Measurements from ENCODE around the gene HPSE2. TPM values are rescaled to one million over a fixed set of nuclear protein-coding genes. Genes with fewer than 3 reads are reported as not detected.
A peak's percentile ranks its signal among the peaks of the same experiment; 100 is the strongest.

The HPSE2 gene
- total RNA-seq, 1 experiment from 2014 or later = 0.20 TPM

GRCh38 chr10:98621630-98622029, 614.0 kb downstream of the HPSE2 start:
- Mint-ChIP-seq H3K9me3 (peaks cover 0 to 5% of the 10 kb centered on the region in 2 experiments; a peak in 1 of 5 replicates), H3K27me3 (ENCODE audit: low read depth) (no peaks in the 10 kb centered on the region), H3K36me3 (ENCODE audit: insufficient read depth in 1 of 3, low read depth in 3 of 3) (peaks cover 0 to 2% (median 0%) of the 10 kb centered on the region in 3 experiments; a peak in 1 of 7 replicates), H3K27ac (peak overlapping the region; percentile 41 to 82 (median 60); a peak in 5 of 7 replicates), H3K4me3 (no peak overlapping the region), H3K4me1 (peaks cover 29 to 40% of the 10 kb centered on the region in 2 experiments)
- no peak overlapping the region for H2AFZ ChIP-seq (ENCODE audit: low read length)
- H3K9me3 ChIP-seq (ENCODE audit: control insufficient read depth, low read depth, low read length) = no peaks in the 10 kb centered on the region
- no peak overlapping the region for H3K23ac ChIP-seq (ENCODE audit: insufficient read length, low read depth, low read length)
- no peak for TF ChIP-seq CTCF (conservative IDR thresholded peaks at IDR 0.05)
- H2BK5ac ChIP-seq (ENCODE audit: insufficient read length, low read length) = no peak overlapping the region
- H3K27ac ChIP-seq (ENCODE audit: insufficient read length, low read depth, low read length) = peak overlapping the region; percentile 41
- no peak overlapping the region for H3K14ac ChIP-seq (ENCODE audit: insufficient read depth, low read length)
- no peaks in the 10 kb centered on the region for H3K79me1 ChIP-seq (ENCODE audit: insufficient read depth, low read depth, low read length, poor library complexity, severe bottlenecking)
- H2BK20ac ChIP-seq (ENCODE audit: low read depth, low read length, poor library complexity, severe bottlenecking) = no peak overlapping the region
- no peak overlapping the region for H3K9ac ChIP-seq (ENCODE audit: extremely low read depth, insufficient read length, low read length)
- H2BK12ac ChIP-seq (ENCODE audit: insufficient read length, low read depth, low read length) = no peak overlapping the region
- H3K4me2 ChIP-seq (ENCODE audit: insufficient read depth, insufficient read length, low read length) = no peak overlapping the region
- H3K18ac ChIP-seq (ENCODE audit: insufficient read length, low read depth, low read length) = no peak overlapping the region
- no peak overlapping the region for H4K91ac ChIP-seq (ENCODE audit: insufficient read length, low read depth, low read length)
- no peaks in the 10 kb centered on the region for H3K23me2 ChIP-seq (ENCODE audit: insufficient read length, low read depth, low read length, poor library complexity, severe bottlenecking)
- H3K27me3 ChIP-seq (ENCODE audit: insufficient read depth, low read length) = no peaks in the 10 kb centered on the region
- H4K20me1 ChIP-seq (ENCODE audit: control insufficient read depth, insufficient read depth, insufficient read length) = no peaks in the 10 kb centered on the region
- no peak overlapping the region for H2AK5ac ChIP-seq (ENCODE audit: insufficient read length, low read length)
- H3K79me2 ChIP-seq (ENCODE audit: insufficient read depth, low read length) = no peaks in the 10 kb centered on the region
- H3K4ac ChIP-seq (ENCODE audit: low read depth, low read length) = no peak overlapping the region
- no peak overlapping the region for H3T11ph ChIP-seq (ENCODE audit: low read length)
- no peak overlapping the region for H4K5ac ChIP-seq (ENCODE audit: insufficient read length, low read depth, low read length)
- H2BK15ac ChIP-seq (ENCODE audit: low read depth, low read length) = no peak overlapping the region
- peaks cover 6% of the 10 kb centered on the region; the same call in 1 of the 2 replicates for H3K4me1 ChIP-seq (ENCODE audit: insufficient read depth, low read length)
- H2BK120ac ChIP-seq (ENCODE audit: low read depth, low read length, poor library complexity, severe bottlenecking) = no peak overlapping the region
- WGBS (ENCODE audit: extremely low coverage, insufficient read length, low lambda C conversion rate) = no CpG with 5 or more reads among the region's 1 CpG
- peak; percentile 41 for DNase-seq
- H4K8ac ChIP-seq (replicated peaks; ENCODE audit: insufficient read length, low read depth, low read length) = no peak overlapping the region
- no peak overlapping the region for H3K56ac ChIP-seq (ENCODE audit: insufficient read length, low read depth, low read length)
